GM12878 (cell line): ENCODE data around the gene FBXO27. TPM values are rescaled to one million over a fixed set of nuclear protein-coding genes. Genes with fewer than 3 reads are reported as not detected.

Experiments used
- ASH2L ChIP-seq: fragments of 300-600, 200-600 bp; sonication (generic); IDR thresholded peaks from 2 replicates; pipeline ENCODE4 v1.6.1; 2017; ENCODE audit warnings: low read depth, mild to moderate bottlenecking, borderline replicate concordance
- BCLAF1 ChIP-seq: fragments of 450-650 bp; IDR thresholded peaks from 2 replicates; pipeline ENCODE4 v1.6.1; 2017; ENCODE audit warnings: antibody characterized with exemption, mild to moderate bottlenecking, moderate library complexity
- BRCA1 ChIP-seq: IDR thresholded peaks from 2 replicates; pipeline ENCODE4 v1.6.1; 2011; ENCODE audit warnings: low read depth, low read length, improper control_type of control experiment
- CBFB ChIP-seq: IDR thresholded peaks from 2 replicates; pipeline ENCODE4 v1.6.1; 2016; ENCODE audit warnings: antibody characterized with exemption, low read depth
- CTCF ChIP-seq, 3 experiments: IDR thresholded peaks in 2 of 3; conservative IDR thresholded peaks in 1 of 3; 2 replicates each; pipeline ENCODE4 v1.5.1; 2011; ENCODE audit warnings: low read depth in 3 of 3, low read length in 3 of 3, mild to moderate bottlenecking in 3 of 3, control low read depth in 2 of 3, moderate library complexity in 2 of 3, inconsistent platforms in 1 of 3, mixed read lengths in 1 of 3; ENCODE audit not compliant: control insufficient read depth in 2 of 3, insufficient read depth in 1 of 3; ENCODE audit errors: extremely low read depth in 1 of 3
- E4F1 ChIP-seq: fragments of 450-650 bp; IDR thresholded peaks from 2 replicates; pipeline ENCODE4 v1.6.1; 2018; ENCODE audit warnings: borderline replicate concordance, mild to moderate bottlenecking; ENCODE audit not compliant: partially characterized antibody
- ELK1 ChIP-seq: IDR thresholded peaks from 2 replicates; pipeline ENCODE4 v1.6.1; 2012; ENCODE audit warnings: low read depth, low read length, improper control_type of control experiment
- EP300 ChIP-seq, 2 experiments: fragments of 150-350 bp in 1 of 2; IDR thresholded peaks; 2 replicates each; pipeline ENCODE4 v1.6.1; 2011 to 2012; ENCODE audit warnings: low read depth in 2 of 2, low read length in 2 of 2, borderline replicate concordance in 1 of 2, improper control_type of control experiment in 1 of 2, inconsistent platforms in 1 of 2; ENCODE audit not compliant: control insufficient read depth in 1 of 2
- FOXK2 ChIP-seq: fragments of 450-650 bp; IDR thresholded peaks from 2 replicates; pipeline ENCODE4 v1.6.1; 2017; ENCODE audit warnings: mild to moderate bottlenecking, moderate library complexity
- FOXM1 ChIP-seq: IDR thresholded peaks from 2 replicates; pipeline ENCODE4 v1.6.1; 2012; ENCODE audit warnings: low read depth, mild to moderate bottlenecking, inconsistent platforms, low read length, moderate library complexity
- JUND ChIP-seq: IDR thresholded peaks from 2 replicates; pipeline ENCODE4 v1.6.1; 2012; ENCODE audit warnings: low read depth, mild to moderate bottlenecking, low read length, improper control_type of control experiment, moderate library complexity
- MXI1 ChIP-seq: fragments of 150-350 bp; IDR thresholded peaks from 2 replicates; pipeline ENCODE4 v1.6.1; 2011; ENCODE audit warnings: low read depth, mild to moderate bottlenecking, inconsistent platforms, low read length, improper control_type of control experiment
- POLR2AphosphoS2 ChIP-seq: IDR thresholded peaks from 2 replicates; pipeline ENCODE4 v1.6.1; 2011; ENCODE audit warnings: low read depth, mild to moderate bottlenecking, low read length, improper control_type of control experiment, moderate library complexity
- POLR2AphosphoS5 ChIP-seq: IDR thresholded peaks from 2 replicates; pipeline ENCODE4 v1.6.1; 2011; ENCODE audit warnings: mild to moderate bottlenecking, low read length, inconsistent platforms
- SKIL ChIP-seq: fragments of 450-650 bp; IDR thresholded peaks from 2 replicates; pipeline ENCODE4 v1.6.1; 2017; ENCODE audit warnings: mild to moderate bottlenecking, low read depth, inconsistent platforms; ENCODE audit not compliant: poor library complexity, severe bottlenecking
- SMARCA5 ChIP-seq: fragments of 450-650 bp; IDR thresholded peaks from 2 replicates; pipeline ENCODE4 v1.6.1; 2017; ENCODE audit warnings: mild to moderate bottlenecking
- SUZ12 ChIP-seq: fragments of 200-600 bp; sonication (generic); IDR thresholded peaks from one replicate; pipeline ENCODE4 v1.6.1; 2018; ENCODE audit warnings: antibody characterized with exemption, mild to moderate bottlenecking; ENCODE audit not compliant: unreplicated experiment
- TCF12 ChIP-seq: IDR thresholded peaks from 2 replicates; pipeline ENCODE4 v1.6.1; 2011; ENCODE audit warnings: low read depth, mild to moderate bottlenecking, low read length
- ZNF217 ChIP-seq: fragments of 450-650 bp; IDR thresholded peaks from 2 replicates; pipeline ENCODE4 v1.6.1; 2017; ENCODE audit warnings: antibody characterized with exemption, mild to moderate bottlenecking
- ZZZ3 ChIP-seq: IDR thresholded peaks from 2 replicates; pipeline ENCODE4 v1.6.1; 2011; ENCODE audit warnings: low read depth; ENCODE audit not compliant: control insufficient read depth, insufficient read length
- polyA plus RNA-seq, 11 experiments: library from polyadenylated mRNA; depleted of rRNA in 4 of 11; unstranded in 6 of 11; stranded (reverse) in 5 of 11; fragments of >200 nt; fragmentation: Nextera tagmentation in 4 of 11; fragmentation: Illumina TruSeq in 1 of 11; extraction: Ambion mirVana in 4 of 11; extraction: Trizol in 1 of 11; gene quantifications; 1 replicate in 1 of 11; 2 replicates in 10 of 11; pipeline versions ENCODE4 v1.2.1 to v1.2.3, GENCODE V29; 2011 to 2016; ENCODE audit warnings: inconsistent platforms in 2 of 11, missing spikeins in 2 of 11, low read depth in 1 of 11
- total RNA-seq, 4 experiments: library from RNA; depleted of rRNA in 3 of 4; stranded (reverse); fragments of >200 nt in 3 of 4; fragmentation: Illumina TruSeq in 1 of 4; extraction: Trizol in 1 of 4; gene quantifications; 2 replicates each; pipeline versions ENCODE4 v1.2.1 to v1.2.3, GENCODE V29; 2013 to 2021

Gene FBXO27
- total and polyA plus RNA-seq, 10 of the 15 experiments (the other 5 are each of a cell fraction or from before 2014, with no cell fraction given): 3.1 to 15.4 (median 7.1) TPM

GRCh38 chr19:39021063-39021462 is 11.3 kb downstream of the FBXO27 start (continued):
- peak; percentile 24; the same call in 1 of the 2 replicates for TF ChIP-seq ZNF217
- TF ChIP-seq POLR2AphosphoS2: no peak
- TF ChIP-seq SMARCA5: no peak
- TF ChIP-seq JUND: 0 out of 2 replicates have a peak, but pooled peaks have one; percentile 23
- TF ChIP-seq E4F1: no peak
- TF ChIP-seq TCF12: no peak
- TF ChIP-seq BCLAF1: no peak
- no peak for TF ChIP-seq ZZZ3
- TF ChIP-seq EP300 (IDR thresholded peaks at IDR 0.05; ENCODE audit: borderline replicate concordance in 1 of 2, control insufficient read depth in 1 of 2, low read depth in 2 of 2, low read length in 2 of 2): peak; percentile 63 to 76; a peak in 3 of 4 replicates
- no peak for TF ChIP-seq CBFB
- TF ChIP-seq MXI1: no peak
- no peak for TF ChIP-seq SUZ12
- TF ChIP-seq POLR2AphosphoS5: no peak
- peak; percentile 68; the same call in 1 of the 2 replicates for TF ChIP-seq FOXM1
- no peak for TF ChIP-seq SKIL
- TF ChIP-seq ELK1: no peak
- TF ChIP-seq BRCA1: no peak
- TF ChIP-seq ASH2L: no peak
- TF ChIP-seq FOXK2: no peak
- TF ChIP-seq CTCF (IDR thresholded peaks at IDR 0.05 in 2 of 3, conservative IDR thresholded peaks at IDR 0.05 in 1 of 3; ENCODE audit: control insufficient read depth in 2 of 3, extremely low read depth in 1 of 3, insufficient read depth in 1 of 3, low read depth in 3 of 3, low read length in 3 of 3): no peak
